Measurements from ENCODE around the gene ADGRL2.

DNA sequence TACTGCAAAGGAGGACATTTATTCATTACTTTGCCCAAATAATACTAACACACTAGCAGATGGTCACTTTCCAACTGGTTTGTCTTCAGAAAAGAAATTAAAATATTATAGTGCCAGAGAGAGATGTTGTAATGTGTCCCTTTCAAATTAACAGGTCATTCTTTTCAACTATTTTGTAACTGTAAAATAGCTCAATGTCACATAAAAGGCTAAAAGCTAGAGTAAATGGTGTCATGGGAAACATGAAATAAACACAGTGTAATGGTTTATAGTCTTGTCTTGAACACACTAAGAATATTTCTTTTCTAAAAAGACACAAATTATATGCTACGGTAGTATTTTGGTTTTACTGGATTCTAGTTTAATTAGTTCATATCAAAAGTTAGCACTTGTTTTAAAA, 77.8 kb downstream of the ADGRL2 start:
- TF ChIP-seq CTCF (IDR thresholded peaks at IDR 0.05) = no peak
- no peak for TF ChIP-seq POLR2A (IDR thresholded peaks at IDR 0.05)
